DMS114 treated with DMSO at 0.1 percent for 48 hours (cell line): ENCODE results near the gene POLR3E.
A peak's percentile ranks its signal among the peaks of the same experiment; 100 is the strongest.

ENCODE experiments used
- DNase-seq: peaks from one replicate; lab custom pipeline; 2025; ENCODE audit not compliant: unreplicated experiment; lab: John Stamatoyannopoulos, UW

POLR3E gene, protein sequence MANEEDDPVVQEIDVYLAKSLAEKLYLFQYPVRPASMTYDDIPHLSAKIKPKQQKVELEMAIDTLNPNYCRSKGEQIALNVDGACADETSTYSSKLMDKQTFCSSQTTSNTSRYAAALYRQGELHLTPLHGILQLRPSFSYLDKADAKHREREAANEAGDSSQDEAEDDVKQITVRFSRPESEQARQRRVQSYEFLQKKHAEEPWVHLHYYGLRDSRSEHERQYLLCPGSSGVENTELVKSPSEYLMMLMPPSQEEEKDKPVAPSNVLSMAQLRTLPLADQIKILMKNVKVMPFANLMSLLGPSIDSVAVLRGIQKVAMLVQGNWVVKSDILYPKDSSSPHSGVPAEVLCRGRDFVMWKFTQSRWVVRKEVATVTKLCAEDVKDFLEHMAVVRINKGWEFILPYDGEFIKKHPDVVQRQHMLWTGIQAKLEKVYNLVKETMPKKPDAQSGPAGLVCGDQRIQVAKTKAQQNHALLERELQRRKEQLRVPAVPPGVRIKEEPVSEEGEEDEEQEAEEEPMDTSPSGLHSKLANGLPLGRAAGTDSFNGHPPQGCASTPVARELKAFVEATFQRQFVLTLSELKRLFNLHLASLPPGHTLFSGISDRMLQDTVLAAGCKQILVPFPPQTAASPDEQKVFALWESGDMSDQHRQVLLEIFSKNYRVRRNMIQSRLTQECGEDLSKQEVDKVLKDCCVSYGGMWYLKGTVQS

DNA sequence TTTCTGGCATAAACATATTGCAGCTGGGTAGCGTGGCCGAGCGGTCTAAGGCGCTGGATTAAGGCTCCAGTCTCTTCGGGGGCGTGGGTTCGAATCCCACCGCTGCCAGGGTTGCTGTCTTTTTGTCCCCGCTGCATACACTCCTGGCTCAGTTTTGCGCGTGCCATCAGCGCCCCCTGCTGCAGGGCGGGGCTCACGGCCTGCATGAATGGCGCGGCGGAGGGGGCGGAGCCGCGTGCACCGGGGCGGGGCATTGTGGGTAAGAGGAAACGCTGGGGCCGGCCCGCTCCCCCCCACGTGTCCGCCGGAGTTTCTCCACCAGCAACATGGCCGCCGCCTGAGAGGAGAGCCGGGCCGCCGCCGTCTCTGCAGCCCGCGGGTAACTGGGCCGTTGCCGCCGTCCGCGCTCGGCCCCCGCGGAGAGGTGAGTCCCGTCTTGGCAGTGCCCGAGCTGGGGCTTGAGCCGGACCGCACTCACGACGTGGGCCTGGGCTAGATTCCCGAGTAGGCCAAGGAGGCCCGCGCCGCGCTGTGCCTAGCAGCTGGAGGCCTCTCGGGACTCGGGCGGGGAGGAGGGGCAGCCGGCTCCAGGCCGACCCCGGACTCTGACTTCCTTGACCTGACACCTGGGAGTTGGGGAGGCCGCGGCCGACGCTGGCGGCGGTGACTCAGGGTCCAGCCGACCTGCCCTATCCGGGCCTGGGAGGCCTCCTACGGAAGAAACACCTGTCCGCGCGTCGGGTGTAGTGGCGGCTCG lies at the start of gene POLR3E:
POLR3E (plus strand) TSS at position 296 of the 757 bp plus-strand sequence. CDS start 5,560 bp downstream, outside the sequence.
- peak; percentile 84 for DNase-seq

DNA sequence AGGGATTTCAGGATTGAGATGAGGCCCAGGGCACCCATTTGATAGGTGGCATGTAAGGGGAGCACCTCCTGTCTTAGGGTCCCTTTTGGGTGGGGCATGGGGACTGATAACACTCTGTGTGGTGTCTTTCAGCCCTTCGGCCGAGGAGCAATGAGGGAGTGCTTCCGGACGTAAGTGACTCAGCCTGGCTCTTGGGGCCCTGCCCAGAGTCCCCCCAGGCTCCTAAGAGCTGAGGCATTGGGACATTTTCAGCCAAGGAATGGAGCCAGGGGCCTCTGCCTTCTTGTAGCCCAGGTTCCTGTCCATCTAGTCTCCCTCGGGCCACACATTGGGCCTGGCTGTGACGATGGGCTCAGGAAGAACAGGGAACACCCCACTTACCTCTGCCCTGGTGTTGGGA lies 46.7 kb upstream of the POLR3E start:
- no peak for DNase-seq

DNA sequence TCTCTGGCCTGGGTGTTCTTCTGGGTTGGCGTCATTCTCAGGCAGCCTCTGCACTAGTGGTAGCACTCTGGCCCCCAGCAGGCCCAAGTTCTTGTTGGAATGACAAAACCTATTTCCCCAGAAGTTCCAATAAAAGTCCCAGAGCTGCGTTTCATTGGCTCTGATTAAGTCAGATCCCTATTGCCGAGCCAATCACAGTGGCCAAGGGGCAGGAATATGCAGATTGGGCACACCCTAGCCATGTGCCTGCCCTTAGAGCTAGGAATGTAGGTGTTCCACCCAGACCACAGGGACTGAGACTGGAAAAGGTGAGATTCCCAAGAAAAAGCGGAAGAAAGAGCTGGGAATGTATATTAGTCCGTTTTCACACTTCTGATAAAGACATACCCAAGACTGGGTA lies 44.9 kb upstream of the POLR3E start:
- DNase-seq = no peak

DNA sequence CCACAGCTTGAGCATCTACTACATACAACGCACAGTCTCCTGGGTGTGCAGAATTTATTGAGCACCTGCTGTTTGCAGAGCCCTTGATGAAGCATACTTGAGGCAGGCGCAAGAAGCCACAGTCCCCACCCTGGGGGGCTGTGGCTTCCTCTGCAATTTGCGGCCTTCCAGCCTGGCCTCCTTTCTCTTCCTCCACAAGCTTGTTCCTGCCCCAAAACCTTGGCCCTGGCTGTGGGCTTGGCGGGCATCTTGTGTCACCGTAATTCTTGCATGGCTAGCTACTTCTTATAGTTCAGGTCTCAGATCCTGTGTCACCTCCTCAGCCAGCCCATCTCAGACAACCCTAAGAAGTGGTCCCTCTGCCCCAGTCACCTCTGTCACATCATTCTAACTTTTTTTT lies 43.9 kb upstream of the POLR3E start:
- DNase-seq = no peak

DNA sequence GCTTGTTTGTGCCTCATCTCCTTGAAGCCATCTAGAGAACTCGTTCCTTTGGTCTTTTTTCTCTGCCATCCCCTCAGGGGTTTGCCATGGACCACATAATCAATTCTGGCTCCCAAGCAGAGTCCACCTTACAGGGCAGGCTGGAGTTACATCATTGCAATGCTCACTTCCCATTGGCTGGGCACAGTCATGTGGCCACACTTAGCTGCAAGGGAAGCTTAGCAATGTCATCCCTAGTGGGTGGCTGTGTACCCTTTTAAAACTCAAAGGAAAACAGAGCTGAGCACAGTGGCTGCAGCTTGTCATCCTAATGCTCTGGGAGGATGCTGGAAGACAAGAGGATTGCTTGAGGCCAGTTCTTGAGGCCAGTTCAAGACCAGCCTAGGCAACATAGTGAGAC lies 41.9 kb upstream of the POLR3E start:
- DNase-seq = no peak

DNA sequence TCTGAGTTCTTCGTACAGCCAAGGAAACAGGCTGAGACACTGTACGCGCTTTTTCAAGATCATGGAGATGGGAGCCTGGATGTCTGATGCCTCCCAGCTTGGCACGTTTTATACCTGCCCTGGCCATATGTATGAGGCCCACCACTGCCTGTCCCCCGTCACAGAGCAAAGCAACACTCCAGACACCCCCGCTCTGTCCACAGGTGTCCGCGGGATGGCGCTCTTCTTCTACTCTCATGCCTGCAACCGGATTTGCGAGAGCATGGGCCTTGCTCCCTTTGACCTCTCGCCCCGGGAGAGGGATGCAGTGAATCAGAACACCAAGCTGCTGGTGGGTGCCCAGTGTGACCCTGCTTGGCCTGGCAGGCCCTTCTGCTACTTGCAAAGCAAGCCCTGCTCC lies 39.8 kb upstream of the POLR3E start:
- no peak for DNase-seq

DNA sequence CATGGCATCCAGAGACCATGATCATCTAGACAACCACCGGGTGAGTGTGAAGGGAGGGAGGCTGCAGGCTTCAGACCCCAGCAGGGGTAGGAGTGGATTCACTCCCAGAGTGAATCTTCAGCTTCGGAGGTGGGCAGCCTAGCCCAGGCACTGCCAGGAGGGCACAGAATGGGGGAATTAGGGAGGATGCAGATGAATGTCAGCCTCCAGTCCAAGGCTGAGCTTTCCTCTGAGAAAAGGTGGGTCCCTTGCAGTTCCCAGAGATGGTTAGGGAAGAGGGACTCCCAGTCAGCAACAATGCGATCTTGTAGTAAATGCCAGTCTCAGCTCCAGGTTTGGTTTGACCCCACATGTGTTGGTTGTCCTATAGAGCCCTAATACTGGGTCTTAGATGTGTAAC lies 36.7 kb upstream of the POLR3E start:
- DNase-seq = no peak

DNA sequence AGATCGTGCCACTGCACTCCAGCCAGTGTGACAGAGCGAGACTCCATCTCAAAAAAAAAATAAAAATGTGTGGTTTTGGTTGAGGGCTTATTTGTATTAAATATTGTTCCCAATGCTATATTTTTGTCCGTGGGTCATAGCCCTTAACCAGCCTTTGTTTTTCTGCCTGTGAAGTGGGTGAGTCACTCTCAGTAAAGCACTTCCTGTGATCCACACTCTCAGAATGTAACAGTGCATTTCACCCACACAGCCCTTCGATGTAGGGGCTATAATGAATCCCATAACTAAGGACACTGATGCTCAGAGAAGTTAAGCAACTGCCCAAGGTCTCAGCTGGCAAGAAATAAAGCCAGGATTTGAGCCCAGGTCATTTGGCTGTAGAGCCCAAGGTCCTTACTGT lies 34.7 kb upstream of the POLR3E start:
- DNase-seq = no peak

DNA sequence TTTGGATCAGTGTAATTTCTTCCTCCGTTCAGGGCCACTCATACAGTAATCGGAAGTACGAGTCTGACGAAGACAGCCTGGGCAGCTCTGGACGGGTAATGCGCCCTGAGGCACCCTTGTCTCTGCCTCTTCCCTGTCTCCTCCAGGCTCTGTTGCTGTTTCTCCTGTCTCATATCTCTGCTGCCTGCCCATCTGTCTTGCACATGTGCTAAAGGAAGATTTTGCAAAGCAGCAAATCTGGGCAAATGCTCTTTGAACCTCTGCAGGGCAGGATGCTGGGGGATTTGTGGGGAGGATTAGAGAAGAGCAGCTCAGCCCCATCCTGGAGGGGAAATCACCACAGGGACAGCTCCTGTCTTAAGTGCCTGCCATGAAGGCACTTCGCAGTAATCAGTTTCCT lies 32.4 kb upstream of the POLR3E start:
- DNase-seq = no peak

DNA sequence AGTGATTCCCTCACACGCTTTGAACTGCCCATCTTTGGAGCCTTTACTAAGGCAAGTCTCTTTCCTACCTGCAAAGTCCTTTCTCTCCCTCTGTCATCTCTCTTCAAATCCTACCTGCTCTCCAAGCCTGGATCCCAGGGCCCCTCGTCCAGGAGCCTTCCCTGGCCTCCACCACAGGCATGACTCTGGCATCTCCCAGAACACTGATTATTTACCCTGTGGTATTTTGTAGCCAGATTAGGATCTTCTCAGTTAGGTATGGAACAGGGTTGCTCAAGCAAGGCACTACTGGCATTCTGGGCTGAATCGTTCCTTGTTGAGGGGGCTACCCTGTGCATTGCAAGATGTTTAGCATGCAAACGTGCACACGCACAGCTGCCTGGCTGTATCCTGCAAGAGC lies 31.9 kb upstream of the POLR3E start:
- DNase-seq = no peak

DNA sequence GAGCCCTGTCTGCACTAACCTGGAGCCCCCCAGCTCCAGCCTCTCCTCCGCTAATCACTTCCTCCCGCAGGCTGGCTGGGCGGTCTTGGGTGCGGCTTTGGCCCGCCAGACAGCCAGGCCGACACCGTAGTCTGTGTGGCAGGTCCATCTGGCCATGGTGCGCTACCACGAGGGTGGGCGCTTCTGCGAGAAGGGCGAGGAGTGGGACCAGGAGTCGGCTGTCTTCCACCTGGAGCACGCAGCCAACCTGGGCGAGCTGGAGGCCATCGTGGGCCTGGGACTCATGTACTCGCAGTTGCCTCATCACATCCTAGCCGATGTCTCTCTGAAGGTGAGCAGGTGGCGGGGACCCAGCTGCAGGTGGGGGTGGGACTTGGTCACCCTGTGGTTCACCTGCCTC lies 30.7 kb upstream of the POLR3E start:
- no peak for DNase-seq

DNA sequence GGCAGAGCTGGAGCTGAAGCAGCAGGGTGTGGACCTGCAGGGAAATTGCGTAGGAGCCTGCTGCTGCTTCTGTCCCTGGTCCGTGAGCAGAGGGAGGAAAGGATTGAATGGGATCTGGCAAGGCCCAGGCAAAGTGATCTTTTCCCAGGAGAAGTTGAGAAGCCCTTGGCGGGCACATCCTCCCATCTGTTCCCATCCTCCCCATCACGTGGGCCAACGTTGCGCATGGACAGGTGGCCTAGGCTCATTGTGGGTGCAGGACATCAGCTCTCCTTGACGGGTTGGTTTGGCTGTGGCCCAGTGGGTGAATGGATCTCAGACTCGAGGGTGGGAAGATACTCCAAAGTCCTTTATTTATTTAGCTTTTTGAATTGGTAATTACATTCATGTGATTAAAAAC lies 29.4 kb upstream of the POLR3E start:
- no peak for DNase-seq

DNA sequence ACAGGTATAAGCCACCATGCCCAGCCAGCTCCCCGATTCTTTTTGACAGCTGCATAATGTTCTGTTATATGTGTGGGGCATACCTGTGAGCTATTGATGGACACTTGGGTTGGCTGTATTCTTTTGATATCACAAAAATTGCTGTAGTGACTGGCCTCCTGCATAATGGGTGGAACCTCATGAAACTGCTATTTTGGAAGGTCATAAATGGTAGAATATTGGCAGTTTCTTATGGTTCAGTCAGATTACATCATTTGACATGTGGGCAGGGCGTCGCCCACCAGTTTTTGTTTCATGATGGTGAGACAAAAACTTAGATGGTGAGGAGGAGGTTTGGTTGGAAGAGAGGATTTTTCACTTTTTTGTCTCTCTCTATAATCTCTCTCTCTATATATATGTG lies 26.7 kb upstream of the POLR3E start:
- no peak for DNase-seq

DNA sequence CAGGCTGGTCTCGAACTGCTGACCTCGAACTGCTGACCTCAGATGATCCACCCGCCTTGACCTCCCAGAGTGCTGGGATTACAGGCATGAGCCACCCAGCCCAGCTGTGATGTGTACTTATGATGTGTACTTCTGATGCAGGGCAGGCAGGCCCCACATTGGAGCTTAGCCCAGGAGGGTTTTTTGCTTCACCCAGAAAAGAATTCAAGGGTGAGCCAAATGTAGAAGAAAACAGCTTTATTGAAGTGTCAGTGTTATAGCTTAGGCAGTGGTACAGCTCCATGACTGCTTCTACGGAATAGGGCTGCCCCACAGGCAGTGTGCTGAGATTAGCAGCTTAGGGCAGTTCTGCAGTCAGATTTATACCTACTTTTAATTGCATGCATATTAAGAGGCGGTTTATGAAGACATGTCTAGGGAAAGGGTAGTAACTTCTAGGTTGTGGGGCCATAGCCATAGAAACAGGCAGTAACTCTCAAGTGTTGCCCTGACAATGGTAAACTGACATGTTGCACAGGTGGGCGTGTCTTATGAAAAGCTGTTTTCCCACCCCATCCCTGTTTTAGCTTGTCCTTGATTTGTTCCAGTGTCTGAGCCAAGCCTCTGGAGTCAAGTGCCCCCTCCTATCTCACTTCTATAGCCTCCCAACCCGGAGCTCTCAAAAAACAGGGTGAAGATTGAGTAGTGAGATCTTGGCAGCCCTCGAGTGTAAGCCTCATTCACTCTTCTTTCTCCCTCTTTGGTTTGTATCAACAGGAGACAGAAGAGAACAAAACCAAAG lies 24.1 kb upstream of the POLR3E start:
- no peak for DNase-seq

DNA sequence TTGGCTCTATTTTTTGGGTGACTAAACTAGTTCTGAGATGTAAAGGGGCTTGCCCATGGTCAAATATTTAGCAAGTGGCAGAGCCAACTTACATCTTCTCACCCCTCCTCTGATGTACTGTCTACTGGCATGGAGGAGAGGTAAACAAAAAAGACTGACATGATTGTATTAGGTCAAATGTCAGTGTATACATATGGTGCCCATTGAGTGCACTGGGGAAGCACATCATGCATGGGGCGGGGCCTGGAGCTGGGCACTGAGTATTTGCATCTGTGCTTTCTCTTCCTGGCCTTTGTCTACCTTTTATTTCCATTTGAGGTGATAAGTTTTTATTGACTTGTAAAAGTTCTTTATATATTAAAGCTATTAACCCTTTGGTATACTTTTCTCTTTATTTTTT lies 22.3 kb upstream of the POLR3E start:
- no peak for DNase-seq

DNA sequence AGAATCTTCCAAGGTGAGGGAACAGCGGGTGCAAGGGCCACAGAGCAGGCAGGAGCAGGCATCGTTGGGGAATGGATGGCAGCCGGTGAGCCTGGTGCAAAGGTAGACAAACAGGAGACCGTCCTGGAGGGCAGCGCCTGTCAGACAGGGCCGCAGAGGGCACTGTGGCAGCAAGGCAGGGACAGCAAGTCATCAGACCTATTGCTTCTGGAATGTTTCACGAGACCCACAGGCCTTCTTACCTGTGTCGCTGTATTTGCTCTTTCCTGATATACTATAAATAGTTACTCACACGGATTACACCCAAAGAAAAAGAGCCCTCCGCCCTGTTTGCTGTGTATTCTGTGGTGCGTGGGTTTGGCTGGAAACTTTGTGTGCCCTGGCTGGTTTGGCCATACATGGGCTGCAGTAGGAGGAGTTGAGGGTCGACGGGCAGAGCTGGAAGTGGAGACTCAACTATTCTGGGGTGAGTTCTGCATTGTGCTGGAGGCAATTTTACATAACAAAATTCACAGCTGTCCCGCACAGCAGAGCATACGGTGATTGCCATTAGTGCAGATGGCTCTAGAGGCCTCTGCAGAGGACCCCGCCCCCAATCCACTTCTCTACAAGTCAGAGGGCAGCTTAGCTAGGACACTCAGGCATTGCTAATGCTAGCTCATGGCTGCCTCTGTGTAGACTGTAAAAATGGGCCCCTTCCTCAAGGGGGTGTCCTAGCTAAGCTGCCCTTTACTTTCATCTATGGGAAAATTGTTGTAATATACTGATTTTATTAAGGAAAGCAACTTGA lies 18.6 kb upstream of the POLR3E start:
- no peak for DNase-seq

DNA sequence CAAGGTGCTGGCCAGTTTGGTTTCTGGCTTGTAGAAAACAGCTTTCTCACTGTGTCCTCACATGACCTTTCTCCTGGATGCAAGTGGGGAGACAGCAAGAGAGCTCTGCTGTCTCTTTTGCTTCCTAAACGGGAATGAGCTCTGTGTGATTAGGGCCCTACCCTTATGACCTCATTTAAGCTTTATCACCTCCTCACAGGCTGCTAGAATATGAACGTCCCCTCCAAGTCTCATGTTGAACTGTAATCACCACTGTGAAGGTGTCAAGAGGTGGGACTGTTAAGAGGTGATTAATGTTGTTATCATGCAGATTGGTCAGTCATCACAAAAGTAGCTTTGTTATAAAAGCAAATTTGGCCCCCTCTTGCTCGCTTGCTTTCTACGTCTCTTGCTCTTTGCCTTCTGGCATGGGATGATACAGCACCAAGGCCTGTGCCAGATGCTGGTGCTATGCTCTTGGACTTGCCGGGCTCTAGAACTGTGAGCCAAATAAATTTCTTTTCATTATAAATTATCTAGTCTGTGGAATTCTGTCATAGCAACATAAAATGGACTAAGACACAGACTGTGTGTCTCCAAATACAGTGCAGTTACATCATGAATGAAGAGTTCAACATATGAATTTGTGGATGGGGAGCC lies 14.8 kb upstream of the POLR3E start:
- DNase-seq = no peak

DNA sequence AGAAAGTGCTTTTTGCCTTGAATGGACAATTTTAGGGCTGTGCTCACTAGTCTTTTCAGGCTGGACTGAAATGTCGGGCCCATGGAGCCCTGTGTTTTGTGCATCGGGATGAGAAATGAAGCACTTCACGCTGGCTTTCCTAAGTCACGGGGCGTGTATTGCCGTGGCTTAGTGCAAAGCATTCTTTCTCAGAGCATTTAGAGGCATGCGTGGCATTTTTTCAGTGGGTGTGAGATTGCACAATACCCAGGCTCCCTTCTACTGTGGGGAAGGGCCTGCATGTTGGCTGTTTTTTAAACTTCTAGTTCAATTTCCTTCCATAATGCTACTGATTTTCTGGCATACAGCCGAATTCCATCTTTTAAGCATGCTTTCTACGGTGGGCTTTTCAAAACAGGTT lies 12.6 kb upstream of the POLR3E start:
- DNase-seq = no peak

DNA sequence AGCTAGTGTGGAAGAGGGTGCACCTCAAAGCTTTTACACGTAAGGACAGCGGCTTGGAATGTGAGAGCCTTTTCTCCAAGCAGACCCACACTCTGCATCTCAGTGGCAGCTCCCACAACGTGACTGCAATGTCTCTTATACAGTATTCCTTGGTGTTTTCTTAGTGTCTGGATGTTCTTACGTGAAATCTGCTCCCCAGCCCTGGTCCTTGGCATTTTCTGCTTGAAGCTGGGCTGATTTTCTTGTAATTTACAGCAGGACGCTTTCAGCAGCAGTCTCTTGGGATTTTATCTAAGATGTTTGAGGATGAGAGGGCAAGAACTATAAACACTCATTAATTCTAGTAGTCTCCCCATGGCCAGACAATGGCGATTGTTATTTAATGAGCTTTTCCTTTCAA lies 12.1 kb upstream of the POLR3E start:
- no peak for DNase-seq

DNA sequence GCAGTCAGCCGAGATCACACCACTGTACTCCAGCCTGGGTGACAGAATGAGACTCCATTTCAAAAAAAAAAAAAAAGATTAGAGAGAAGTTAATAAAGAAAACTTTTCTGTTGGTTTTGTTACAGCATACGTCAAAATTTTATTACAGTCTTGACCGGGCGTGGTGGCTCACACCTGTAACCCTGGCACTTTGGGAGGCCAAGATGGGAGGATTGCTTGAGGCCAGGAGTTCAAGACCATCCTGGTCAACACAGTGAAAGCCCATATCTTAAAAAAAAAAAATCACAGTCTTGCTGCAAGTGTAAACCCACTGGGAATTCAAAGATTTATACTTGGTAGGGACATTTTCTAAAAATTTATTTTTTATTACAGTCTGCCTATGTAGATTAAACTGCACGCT lies 6.2 kb upstream of the POLR3E start:
- DNase-seq = no peak
